ENCODE results near the gene C16orf95. TPM values are rescaled to one million over a fixed set of nuclear protein-coding genes. Genes with fewer than 3 reads are reported as not detected.

Gene C16orf95
- polyA plus RNA-seq, 2 of the 4 experiments (the other 2 are of a cell fraction) = 3.5 to 6.3 TPM

DNA sequence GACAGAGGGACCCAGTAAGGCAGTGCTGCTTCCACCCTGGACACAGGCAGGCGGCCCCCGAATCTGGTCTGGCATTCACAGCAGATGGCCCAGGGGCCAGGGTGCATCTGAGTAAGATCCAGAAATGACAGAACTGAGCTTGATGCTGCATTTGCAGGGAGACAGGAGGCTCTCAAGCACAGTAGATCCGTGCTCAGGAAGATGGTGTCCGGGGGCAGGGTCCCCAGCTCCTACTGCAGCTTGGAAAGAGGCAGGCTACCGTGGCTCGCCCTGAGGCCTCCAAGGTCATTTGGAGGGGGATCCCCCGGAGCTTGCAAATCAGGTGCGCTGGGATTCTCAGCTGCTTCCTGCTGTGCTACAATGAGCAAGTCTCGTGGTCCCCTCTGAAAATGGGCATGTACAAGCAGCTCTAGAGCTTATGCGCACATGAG is 2.2 kb downstream of the C16orf95 start:
- Histone ChIP-seq H3K27ac (no peak overlapping the region), H3K4me2 (no peak overlapping the region), H3K4me3 (no peak overlapping the region), H3K9me3 (no peaks in the 10 kb centered on the region), H3K4me1 (peaks cover 6% of the 10 kb centered on the region; the same call in 2 of the 3 replicates)
- ChIA-PET CTCF (interaction anchor here (0.8 to 1.7 kb wide), 5 partner anchors 7 to 68 kb away, joined by 3 to 7 read pairs (median 3); partner anchors contain the start of gene FBXO31), POLR2A (no interaction called here)
- TF ChIP-seq FOSB (CRISPR knock-in tag; IDR thresholded peaks at IDR 0.05) (no peak), HOXB5 (CRISPR knock-in tag; IDR thresholded peaks at IDR 0.05) (no peak), TP53 (CRISPR knock-in tag; IDR thresholded peaks at IDR 0.05) (no peak)
- FAIRE-seq = no peak
- no peak for ATAC-seq
- 91% methylated on average over 7 of the region's 10 CpGs for WGBS (ENCODE audit: missing lambda C conversion rate)
- DNase-seq (ENCODE audit: low read depth in 1 of 2, low spot score in 1 of 2) = no peak

DNA sequence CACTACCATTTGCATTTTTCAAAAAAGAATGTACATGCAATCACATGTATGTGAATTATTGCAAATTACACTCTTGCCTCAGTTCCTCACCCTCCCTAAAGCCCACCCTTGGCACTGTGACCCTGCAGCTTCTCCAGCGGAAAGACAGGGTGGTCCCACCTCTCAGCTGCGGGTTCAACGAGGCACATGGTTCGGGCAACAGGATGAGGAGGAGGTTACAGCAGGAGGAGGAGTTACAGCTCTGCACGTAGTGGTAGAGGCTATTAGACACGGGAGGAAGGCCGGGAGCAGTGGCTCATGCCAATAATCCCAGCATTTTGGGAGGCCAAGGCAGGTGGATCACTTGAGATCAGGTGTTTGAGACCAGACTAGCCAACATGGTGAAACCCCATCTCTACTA is 5.2 kb downstream of the C16orf95 start:
- no peak overlapping the region for H3K4me2 ChIP-seq
- TF ChIP-seq, protein P1, sequence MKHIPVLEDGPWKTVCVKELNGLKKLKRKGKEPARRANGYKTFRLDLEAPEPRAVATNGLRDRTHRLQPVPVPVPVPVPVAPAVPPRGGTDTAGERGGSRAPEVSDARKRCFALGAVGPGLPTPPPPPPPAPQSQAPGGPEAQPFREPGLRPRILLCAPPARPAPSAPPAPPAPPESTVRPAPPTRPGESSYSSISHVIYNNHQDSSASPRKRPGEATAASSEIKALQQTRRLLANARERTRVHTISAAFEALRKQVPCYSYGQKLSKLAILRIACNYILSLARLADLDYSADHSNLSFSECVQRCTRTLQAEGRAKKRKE (CRISPR knock-in tag; IDR thresholded peaks at IDR 0.05; ENCODE audit: low read depth) = no peak
- TF ChIP-seq JUNB (IDR thresholded peaks at IDR 0.05) (no peak), FOXS1 (CRISPR knock-in tag; IDR thresholded peaks at IDR 0.05) (no peak), EHF (CRISPR knock-in tag; IDR thresholded peaks at IDR 0.05) (no peak), TFCP2L1 (CRISPR knock-in tag; IDR thresholded peaks at IDR 0.05) (no peak)
- TF ChIP-seq, protein P2, sequence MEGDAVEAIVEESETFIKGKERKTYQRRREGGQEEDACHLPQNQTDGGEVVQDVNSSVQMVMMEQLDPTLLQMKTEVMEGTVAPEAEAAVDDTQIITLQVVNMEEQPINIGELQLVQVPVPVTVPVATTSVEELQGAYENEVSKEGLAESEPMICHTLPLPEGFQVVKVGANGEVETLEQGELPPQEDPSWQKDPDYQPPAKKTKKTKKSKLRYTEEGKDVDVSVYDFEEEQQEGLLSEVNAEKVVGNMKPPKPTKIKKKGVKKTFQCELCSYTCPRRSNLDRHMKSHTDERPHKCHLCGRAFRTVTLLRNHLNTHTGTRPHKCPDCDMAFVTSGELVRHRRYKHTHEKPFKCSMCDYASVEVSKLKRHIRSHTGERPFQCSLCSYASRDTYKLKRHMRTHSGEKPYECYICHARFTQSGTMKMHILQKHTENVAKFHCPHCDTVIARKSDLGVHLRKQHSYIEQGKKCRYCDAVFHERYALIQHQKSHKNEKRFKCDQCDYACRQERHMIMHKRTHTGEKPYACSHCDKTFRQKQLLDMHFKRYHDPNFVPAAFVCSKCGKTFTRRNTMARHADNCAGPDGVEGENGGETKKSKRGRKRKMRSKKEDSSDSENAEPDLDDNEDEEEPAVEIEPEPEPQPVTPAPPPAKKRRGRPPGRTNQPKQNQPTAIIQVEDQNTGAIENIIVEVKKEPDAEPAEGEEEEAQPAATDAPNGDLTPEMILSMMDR (IDR thresholded peaks at IDR 0.05) = no peak
- H3K9me3 ChIP-seq = peaks cover 5% of the 10 kb centered on the region; the same call in 2 of the 3 replicates
- WGBS (ENCODE audit: missing lambda C conversion rate) = 88% methylated on average over 7 of the region's 7 CpGs
- ChIA-PET CTCF (interaction anchor here (0.7 to 1.8 kb wide), 3 partner anchors 12 to 82 kb away, joined by 3 to 8 read pairs (median 4); no protein-coding TSS in a partner anchor), POLR2A (no interaction called here)
- ATAC-seq (no peak), DNase-seq (ENCODE audit: low read depth in 1 of 2, low spot score in 1 of 2) (no peak), FAIRE-seq (no peak)
- no peaks in the 10 kb centered on the region for H3K4me1 ChIP-seq
- no peak overlapping the region for H3K4me3 ChIP-seq
- H3K27ac ChIP-seq = no peak overlapping the region

DNA sequence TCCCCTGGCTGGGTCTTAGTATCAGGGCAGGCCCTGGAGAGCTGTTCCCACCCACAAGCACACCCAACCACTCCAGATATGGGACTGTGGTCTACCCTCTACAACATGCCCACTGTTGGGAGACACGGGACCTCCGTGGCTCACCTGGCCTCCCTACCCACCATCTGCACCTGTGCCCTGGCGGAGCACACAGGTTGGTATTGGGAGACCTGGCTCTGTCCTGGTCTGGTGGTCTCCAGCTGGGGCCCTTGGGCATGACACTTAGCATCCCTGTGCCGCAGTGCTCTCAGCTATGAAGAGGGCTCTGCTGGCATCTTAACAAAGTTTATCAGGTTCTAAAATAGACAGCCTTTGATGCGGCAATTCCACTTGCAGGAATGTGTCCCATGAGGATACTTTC is 5.8 kb downstream of the C16orf95 start:
- TF ChIP-seq FOSB (CRISPR knock-in tag; IDR thresholded peaks at IDR 0.05) (no peak), JUNB (IDR thresholded peaks at IDR 0.05) (no peak)
- Histone ChIP-seq H3K27ac (no peak overlapping the region), H3K4me1 (no peaks in the 10 kb centered on the region), H3K4me3 (no peak overlapping the region), H3K4me2 (no peak overlapping the region), H3K9me3 (peaks cover 5% of the 10 kb centered on the region; the same call in 2 of the 3 replicates)
- ChIA-PET CTCF (interaction anchor here (1.2 kb wide), 1 partner anchor 13 kb away, joined by 4 read pairs; no protein-coding TSS in a partner anchor), POLR2A (no interaction called here)
- FAIRE-seq (no peak), DNase-seq (ENCODE audit: low read depth in 1 of 2, low spot score in 1 of 2) (no peak), ATAC-seq (no peak)
- WGBS (ENCODE audit: missing lambda C conversion rate) = 87% methylated on average over 2 of the region's 5 CpGs

DNA sequence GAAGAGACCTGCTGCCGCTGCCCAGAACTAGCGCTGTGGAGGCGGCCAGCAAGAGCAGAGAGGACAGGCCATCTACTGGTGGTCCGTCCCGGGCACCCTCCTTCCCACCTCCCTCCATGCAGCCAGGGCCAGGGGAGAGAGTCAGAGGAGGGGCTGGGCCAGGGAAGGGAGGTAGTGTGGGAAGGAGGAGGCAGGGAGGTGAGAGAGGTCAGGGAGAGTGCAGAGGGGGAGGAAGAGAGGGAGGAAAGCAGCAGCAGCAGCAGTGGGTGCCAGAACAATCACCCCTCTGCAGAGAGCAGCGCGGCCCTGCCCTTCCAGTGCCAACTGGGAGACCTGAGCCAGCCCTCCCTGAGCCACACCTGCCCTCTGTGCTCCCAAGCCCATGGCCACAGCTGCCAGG is 6.6 kb downstream of the C16orf95 start:
- Histone ChIP-seq H3K9me3 (peaks cover 5% of the 10 kb centered on the region; the same call in 2 of the 3 replicates), H3K4me3 (no peak overlapping the region), H3K4me2 (no peak overlapping the region), H3K4me1 (no peaks in the 10 kb centered on the region), H3K27ac (no peak overlapping the region)
- TF ChIP-seq MAZ (IDR thresholded peaks at IDR 0.05; ENCODE audit: borderline replicate concordance, low read depth, low read length) = no peak
- no peak for TF ChIP-seq ZFP36 (IDR thresholded peaks at IDR 0.05; ENCODE audit: borderline replicate concordance, partially characterized antibody)
- no peak for TF ChIP-seq HDAC2 (IDR thresholded peaks at IDR 0.05)
- no peak for TF ChIP-seq CBX8 (IDR thresholded peaks at IDR 0.05)
- no peak for TF ChIP-seq HOXB13 (CRISPR knock-in tag; IDR thresholded peaks at IDR 0.05; ENCODE audit: low read depth)
- TF ChIP-seq FOSL2 (IDR thresholded peaks at IDR 0.05) = no peak
- no peak for TF ChIP-seq FOSL2 (CRISPR knock-in tag; IDR thresholded peaks at IDR 0.05)
- no peak for TF ChIP-seq BHLHE40 (IDR thresholded peaks at IDR 0.05; ENCODE audit: low read depth, low read length)
- TF ChIP-seq MYC (IDR thresholded peaks at IDR 0.05; ENCODE audit: borderline replicate concordance, low read length) = no peak
- TF ChIP-seq RARB (CRISPR knock-in tag; IDR thresholded peaks at IDR 0.05) = no peak
- TF ChIP-seq FOSB (CRISPR knock-in tag; IDR thresholded peaks at IDR 0.05) = no peak
- no peak for TF ChIP-seq JUN (IDR thresholded peaks at IDR 0.05)
- no peak for TF ChIP-seq EHF (CRISPR knock-in tag; IDR thresholded peaks at IDR 0.05)
- TF ChIP-seq, protein P3, sequence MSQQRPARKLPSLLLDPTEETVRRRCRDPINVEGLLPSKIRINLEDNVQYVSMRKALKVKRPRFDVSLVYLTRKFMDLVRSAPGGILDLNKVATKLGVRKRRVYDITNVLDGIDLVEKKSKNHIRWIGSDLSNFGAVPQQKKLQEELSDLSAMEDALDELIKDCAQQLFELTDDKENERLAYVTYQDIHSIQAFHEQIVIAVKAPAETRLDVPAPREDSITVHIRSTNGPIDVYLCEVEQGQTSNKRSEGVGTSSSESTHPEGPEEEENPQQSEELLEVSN (IDR thresholded peaks at IDR 0.05; ENCODE audit: borderline replicate concordance, low read depth) = no peak
- no peak for TF ChIP-seq POLR2AphosphoS2 (conservative IDR thresholded peaks at IDR 0.05; ENCODE audit: low read length)
- ChIA-PET CTCF (no interaction called here), POLR2A (no interaction called here)
- no peak for FAIRE-seq
- 98% methylated on average over 7 of the region's 7 CpGs for WGBS (ENCODE audit: missing lambda C conversion rate)
- ATAC-seq = no peak
- DNase-seq (ENCODE audit: low read depth in 1 of 2, low spot score in 1 of 2) = no peak

All from A549 (cell line).